Ishikawa (cell line): Measurements from ENCODE around the gene DRD1.

ENCODE experiments used
- CEBPB ChIP-seq: IDR thresholded peaks from 2 replicates; pipeline ENCODE4 v1.6.1; 2012
- CREB1 ChIP-seq: IDR thresholded peaks from 2 replicates; pipeline ENCODE4 v1.6.1; 2012; ENCODE audit warnings: low read depth
- EGR1 ChIP-seq: IDR thresholded peaks from 2 replicates; pipeline ENCODE4 v1.6.1; 2012
- EP300 ChIP-seq: IDR thresholded peaks from 2 replicates; pipeline ENCODE4 v1.6.1; 2012; ENCODE audit warnings: borderline replicate concordance
- FOXM1 ChIP-seq: IDR thresholded peaks from 2 replicates; pipeline ENCODE4 v1.6.1; 2012; ENCODE audit warnings: low read depth, borderline replicate concordance
- NFIC ChIP-seq: IDR thresholded peaks from 2 replicates; pipeline ENCODE4 v1.6.1; 2012
- RAD21 ChIP-seq: IDR thresholded peaks from 2 replicates; pipeline ENCODE4 v1.6.1; 2012; ENCODE audit warnings: low read depth
- TAF1 ChIP-seq: IDR thresholded peaks from 2 replicates; pipeline ENCODE4 v1.6.1; 2012; ENCODE audit warnings: low read depth, mild to moderate bottlenecking
- TCF12 ChIP-seq: IDR thresholded peaks from 2 replicates; pipeline ENCODE4 v1.6.1; 2012; ENCODE audit warnings: low read depth
- TEAD4 ChIP-seq: IDR thresholded peaks from 2 replicates; pipeline ENCODE4 v1.6.1; 2012
- YY1 ChIP-seq: IDR thresholded peaks from 2 replicates; pipeline ENCODE4 v1.6.1; 2012; ENCODE audit warnings: low read depth
- ZBTB7A ChIP-seq: IDR thresholded peaks from 2 replicates; pipeline ENCODE4 v1.6.1; 2012; ENCODE audit warnings: low read depth
- TF ChIP-seq, protein P1 (sequence below): IDR thresholded peaks from 2 replicates; pipeline ENCODE4 v1.6.1; 2012
- TF ChIP-seq, protein P2 (sequence below): IDR thresholded peaks from 2 replicates; pipeline ENCODE4 v1.6.1; 2012; ENCODE audit warnings: low read depth, mild to moderate bottlenecking
- TF ChIP-seq, protein P3 (sequence below): IDR thresholded peaks from 2 replicates; pipeline ENCODE4 v1.6.1; 2012

The DRD1 gene

DNA sequence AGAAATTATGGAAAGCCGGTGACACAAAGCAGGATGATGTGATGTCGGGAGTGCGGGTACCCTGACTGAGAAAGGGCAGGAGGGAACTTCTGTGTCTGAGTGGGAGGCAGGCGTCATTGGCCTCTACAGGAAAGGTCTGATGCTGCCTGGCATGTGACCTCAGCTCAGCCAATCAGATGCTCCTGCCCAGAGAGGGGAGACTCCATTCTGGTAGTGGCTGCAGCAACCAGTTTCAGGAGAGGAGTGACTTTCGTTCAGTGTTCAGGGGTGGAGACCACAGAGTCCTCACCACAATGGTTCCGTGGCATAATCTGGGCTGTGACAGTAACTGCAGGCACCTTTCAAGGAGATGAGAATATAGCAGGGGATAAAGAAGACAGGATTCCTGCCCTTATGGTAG is 27.6 kb upstream of the DRD1 start:
- TF ChIP-seq, protein P1, sequence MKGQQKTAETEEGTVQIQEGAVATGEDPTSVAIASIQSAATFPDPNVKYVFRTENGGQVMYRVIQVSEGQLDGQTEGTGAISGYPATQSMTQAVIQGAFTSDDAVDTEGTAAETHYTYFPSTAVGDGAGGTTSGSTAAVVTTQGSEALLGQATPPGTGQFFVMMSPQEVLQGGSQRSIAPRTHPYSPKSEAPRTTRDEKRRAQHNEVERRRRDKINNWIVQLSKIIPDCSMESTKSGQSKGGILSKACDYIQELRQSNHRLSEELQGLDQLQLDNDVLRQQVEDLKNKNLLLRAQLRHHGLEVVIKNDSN: peak; percentile 69
- no peak for TF ChIP-seq EP300

DNA sequence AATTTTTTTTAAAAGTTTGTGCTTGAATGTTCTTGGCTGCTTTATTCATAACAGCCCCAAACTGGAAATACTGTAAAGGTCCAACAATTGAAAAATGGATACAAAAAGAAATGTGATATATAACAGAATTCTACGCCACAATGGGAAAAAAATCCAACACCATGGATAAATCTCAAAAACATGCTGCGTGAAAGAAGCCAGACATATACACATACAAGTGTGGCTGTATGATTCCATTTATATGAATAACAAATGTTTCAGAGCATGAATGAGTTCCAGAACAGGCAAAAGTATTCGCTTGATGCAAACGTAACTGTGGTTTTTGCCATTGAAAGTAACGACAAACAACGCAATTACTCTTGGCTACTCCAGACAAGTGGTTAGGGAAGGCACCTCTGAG is 27.2 kb upstream of the DRD1 start:
- TF ChIP-seq, protein P2, sequence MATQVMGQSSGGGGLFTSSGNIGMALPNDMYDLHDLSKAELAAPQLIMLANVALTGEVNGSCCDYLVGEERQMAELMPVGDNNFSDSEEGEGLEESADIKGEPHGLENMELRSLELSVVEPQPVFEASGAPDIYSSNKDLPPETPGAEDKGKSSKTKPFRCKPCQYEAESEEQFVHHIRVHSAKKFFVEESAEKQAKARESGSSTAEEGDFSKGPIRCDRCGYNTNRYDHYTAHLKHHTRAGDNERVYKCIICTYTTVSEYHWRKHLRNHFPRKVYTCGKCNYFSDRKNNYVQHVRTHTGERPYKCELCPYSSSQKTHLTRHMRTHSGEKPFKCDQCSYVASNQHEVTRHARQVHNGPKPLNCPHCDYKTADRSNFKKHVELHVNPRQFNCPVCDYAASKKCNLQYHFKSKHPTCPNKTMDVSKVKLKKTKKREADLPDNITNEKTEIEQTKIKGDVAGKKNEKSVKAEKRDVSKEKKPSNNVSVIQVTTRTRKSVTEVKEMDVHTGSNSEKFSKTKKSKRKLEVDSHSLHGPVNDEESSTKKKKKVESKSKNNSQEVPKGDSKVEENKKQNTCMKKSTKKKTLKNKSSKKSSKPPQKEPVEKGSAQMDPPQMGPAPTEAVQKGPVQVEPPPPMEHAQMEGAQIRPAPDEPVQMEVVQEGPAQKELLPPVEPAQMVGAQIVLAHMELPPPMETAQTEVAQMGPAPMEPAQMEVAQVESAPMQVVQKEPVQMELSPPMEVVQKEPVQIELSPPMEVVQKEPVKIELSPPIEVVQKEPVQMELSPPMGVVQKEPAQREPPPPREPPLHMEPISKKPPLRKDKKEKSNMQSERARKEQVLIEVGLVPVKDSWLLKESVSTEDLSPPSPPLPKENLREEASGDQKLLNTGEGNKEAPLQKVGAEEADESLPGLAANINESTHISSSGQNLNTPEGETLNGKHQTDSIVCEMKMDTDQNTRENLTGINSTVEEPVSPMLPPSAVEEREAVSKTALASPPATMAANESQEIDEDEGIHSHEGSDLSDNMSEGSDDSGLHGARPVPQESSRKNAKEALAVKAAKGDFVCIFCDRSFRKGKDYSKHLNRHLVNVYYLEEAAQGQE: no peak
- TF ChIP-seq CEBPB: no peak
- no peak for TF ChIP-seq EGR1
- TF ChIP-seq FOXM1: no peak
- no peak for TF ChIP-seq TCF12
- TF ChIP-seq, protein P1: no peak
- TF ChIP-seq TEAD4: no peak
- no peak for TF ChIP-seq ZBTB7A
- TF ChIP-seq, protein P3, sequence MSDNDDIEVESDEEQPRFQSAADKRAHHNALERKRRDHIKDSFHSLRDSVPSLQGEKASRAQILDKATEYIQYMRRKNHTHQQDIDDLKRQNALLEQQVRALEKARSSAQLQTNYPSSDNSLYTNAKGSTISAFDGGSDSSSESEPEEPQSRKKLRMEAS: no peak
- TF ChIP-seq CREB1: no peak
- no peak for TF ChIP-seq EP300
- no peak for TF ChIP-seq TAF1
- no peak for TF ChIP-seq NFIC
- no peak for TF ChIP-seq RAD21
- TF ChIP-seq YY1: no peak

DNA sequence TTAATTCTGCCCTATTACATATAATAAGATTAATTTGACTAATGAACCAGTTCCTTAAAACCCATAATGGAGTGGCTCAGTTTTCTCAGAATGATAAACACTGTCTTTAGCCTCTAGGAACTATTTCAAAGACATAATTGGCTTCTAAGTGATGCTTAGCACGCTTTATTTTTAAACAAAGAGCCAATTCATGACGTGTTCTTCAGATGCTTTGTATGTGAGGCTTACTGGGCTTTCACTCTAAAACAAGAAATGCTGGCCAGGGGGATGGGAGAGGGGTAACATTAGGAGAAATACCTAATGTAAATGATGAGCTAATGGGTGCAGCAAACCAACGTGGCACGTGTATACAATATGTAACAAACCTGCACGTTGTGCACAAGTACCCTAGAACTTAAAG is 26.8 kb upstream of the DRD1 start:
- no peak for TF ChIP-seq RAD21
- TF ChIP-seq, protein P1: no peak
- TF ChIP-seq NFIC: no peak
- no peak for TF ChIP-seq YY1
- TF ChIP-seq TEAD4: no peak
- no peak for TF ChIP-seq CREB1
- no peak for TF ChIP-seq EP300
- no peak for TF ChIP-seq FOXM1
- no peak for TF ChIP-seq TCF12
- TF ChIP-seq CEBPB: no peak
- TF ChIP-seq, protein P2: no peak
- no peak for TF ChIP-seq ZBTB7A
- TF ChIP-seq, protein P3: no peak
- no peak for TF ChIP-seq TAF1
- TF ChIP-seq EGR1: no peak

DNA sequence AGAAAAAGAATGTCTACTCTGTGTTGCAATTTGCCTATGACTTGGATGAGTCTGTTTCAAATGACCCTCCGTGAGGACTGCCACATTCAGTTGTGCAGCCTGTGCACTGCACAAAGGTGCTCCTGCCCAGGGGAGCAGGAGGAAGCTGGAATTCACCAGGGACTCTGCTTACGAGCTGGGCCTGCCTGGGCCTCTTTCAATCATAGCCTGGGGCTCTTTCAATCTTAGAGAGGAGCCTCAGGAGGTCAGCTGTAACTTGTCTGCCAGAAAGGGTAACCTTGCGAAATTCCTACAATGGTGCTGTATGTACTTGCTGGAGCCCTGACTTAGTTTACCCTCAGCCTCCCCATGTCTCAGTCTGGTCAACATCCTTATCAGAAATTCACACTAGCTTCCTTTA is 25.9 kb upstream of the DRD1 start:
- TF ChIP-seq, protein P2: no peak
- no peak for TF ChIP-seq CREB1
- no peak for TF ChIP-seq YY1
- no peak for TF ChIP-seq TEAD4
- no peak for TF ChIP-seq TAF1
- TF ChIP-seq CEBPB: no peak
- TF ChIP-seq TCF12: no peak
- TF ChIP-seq, protein P1: no peak
- no peak for TF ChIP-seq EP300
- no peak for TF ChIP-seq ZBTB7A
- no peak for TF ChIP-seq RAD21
- no peak for TF ChIP-seq NFIC
- TF ChIP-seq FOXM1: no peak
- TF ChIP-seq EGR1: no peak
